H1 (cell line): ENCODE data around the gene PTDSS2. TPM values are rescaled to one million over a fixed set of nuclear protein-coding genes. Genes with fewer than 3 reads are reported as not detected.

Experiments
- CTCF ChIA-PET: fragments of 300-600 bp; sonication (Branson Sonifier 250); formaldehyde crosslinking; loops from one replicate; lab custom pipeline; 2021; ENCODE audit not compliant: partially characterized antibody; lab: Charles Lee
- POLR2A ChIA-PET: fragments of 300-600 bp; sonication (Branson Sonifier 250); formaldehyde crosslinking; loops from one replicate; lab custom pipeline; 2021; ENCODE audit warnings: inconsistent platforms; ENCODE audit not compliant: partially characterized antibody; lab: Charles Lee
- DNase-seq, 2 experiments: peaks; one replicate each; pipeline versions ENCODE4 v3.0.0 to v3.0.0-alpha.2; 2010 to 2022; ENCODE audit warnings: low spot score in 2 of 2, low read depth in 1 of 2, mixed read lengths in 1 of 2
- FAIRE-seq: peaks from 2 replicates; lab custom pipeline; 2011; peaks lifted over from hg19 to GRCh38; lab: Jason Lieb, UNC
- H2AFZ ChIP-seq: 2 replicates; pipeline ENCODE4 v1.8.1; 2012; ENCODE audit warnings: low read length, inconsistent platforms
- H2AK5ac ChIP-seq: 2 replicates; pipeline ENCODE4 v1.6.1; 2013; ENCODE audit warnings: low read depth, low read length
- H2BK120ac ChIP-seq: replicated peaks from 2 replicates; pipeline ENCODE3; 2013; ENCODE audit warnings: low read depth, low read length, inconsistent platforms
- H2BK12ac ChIP-seq: 2 replicates; pipeline ENCODE4 v1.6.1; 2013; ENCODE audit warnings: low read depth, low read length
- H2BK15ac ChIP-seq: 2 replicates; pipeline ENCODE4 v1.6.1; 2013; ENCODE audit warnings: low read length
- H2BK20ac ChIP-seq: 2 replicates; pipeline ENCODE4 v1.6.1; 2013; ENCODE audit warnings: low read length
- H2BK5ac ChIP-seq: 2 replicates; pipeline ENCODE4 v1.6.1; 2013; ENCODE audit warnings: low read depth, low read length
- H3K14ac ChIP-seq: 2 replicates; pipeline ENCODE4 v1.6.1; 2013; ENCODE audit warnings: inconsistent platforms; ENCODE audit not compliant: insufficient read length
- H3K18ac ChIP-seq: 2 replicates; pipeline ENCODE4 v1.6.1; 2013; ENCODE audit warnings: low read length; ENCODE audit errors: extremely low read depth
- H3K23ac ChIP-seq: 2 replicates; pipeline ENCODE4 v1.6.1; 2013; ENCODE audit warnings: inconsistent platforms; ENCODE audit not compliant: insufficient read length
- H3K23me2 ChIP-seq: 2 replicates; pipeline ENCODE4 v1.6.1; 2013; ENCODE audit warnings: low read depth, low read length
- H3K27ac ChIP-seq: 2 replicates; pipeline ENCODE4 v1.6.1; 2011; ENCODE audit warnings: low read depth, low read length, inconsistent platforms
- H3K27me3 ChIP-seq, 4 experiments: replicated peaks in 1 of 4; 1 replicate in 1 of 4; 2 replicates in 3 of 4; pipeline versions ENCODE4 v1.6.1 to v1.8.1; 2011 to 2013; ENCODE audit warnings: low read length in 3 of 4, mild to moderate bottlenecking in 3 of 4, inconsistent platforms in 2 of 4, mixed read lengths in 2 of 4, moderate library complexity in 1 of 4; ENCODE audit not compliant: control insufficient read depth in 3 of 4, insufficient read depth in 3 of 4; ENCODE audit errors: extremely low read depth in 1 of 4
- H3K36me3 ChIP-seq, 4 experiments: 2 replicates each; pipeline versions ENCODE4 v1.6.1 to v1.8.1; 2011 to 2013; ENCODE audit warnings: mild to moderate bottlenecking in 4 of 4, low read length in 3 of 4, moderate library complexity in 2 of 4, control low read depth in 1 of 4, inconsistent platforms in 1 of 4; ENCODE audit not compliant: insufficient read depth in 4 of 4, control insufficient read depth in 2 of 4
- H3K4ac ChIP-seq: replicated peaks from 2 replicates; pipeline ENCODE3; 2013; ENCODE audit warnings: low read length, low read depth, mixed read lengths, inconsistent platforms; ENCODE audit not compliant: insufficient read length
- H3K4me1 ChIP-seq, 4 experiments: replicated peaks in 1 of 4; 1 replicate in 1 of 4; 2 replicates in 3 of 4; pipeline versions ENCODE4 v1.6.1 to v1.8.1; 2011 to 2013; ENCODE audit warnings: low read length in 3 of 4, inconsistent platforms in 2 of 4, mixed read lengths in 1 of 4; ENCODE audit not compliant: insufficient read depth in 4 of 4, control insufficient read depth in 3 of 4
- H3K4me2 ChIP-seq, 2 experiments: 2 replicates each; pipeline versions ENCODE4 v1.6.1 to v1.8.1; 2011 to 2013; ENCODE audit warnings: low read depth in 2 of 2, low read length in 2 of 2, control low read depth in 1 of 2, inconsistent platforms in 1 of 2, mild to moderate bottlenecking in 1 of 2; ENCODE audit not compliant: insufficient read depth in 1 of 2
- H3K4me3 ChIP-seq, 4 experiments: fragments of 200-600, 300-600 bp in 1 of 4; sonication (generic), shearing (Covaris generic), sonication (Bioruptor Twin) in 1 of 4; 2 replicates each; pipeline versions ENCODE4 v1.5.1 to v1.8.1; 2011 to 2016; ENCODE audit warnings: low read length in 4 of 4, low read depth in 3 of 4, control low read depth in 2 of 4, inconsistent platforms in 2 of 4, mild to moderate bottlenecking in 2 of 4, mixed read lengths in 1 of 4, moderate library complexity in 1 of 4; ENCODE audit not compliant: insufficient read depth in 2 of 4; ENCODE audit errors: extremely low read depth in 1 of 4
- H3K56ac ChIP-seq: replicated peaks from 2 replicates; pipeline ENCODE3; 2013; ENCODE audit warnings: low read depth, mild to moderate bottlenecking, mixed read lengths, low read length, inconsistent platforms; ENCODE audit not compliant: insufficient read length
- H3K79me1 ChIP-seq: 2 replicates; pipeline ENCODE4 v1.6.1; 2013; ENCODE audit warnings: low read depth, low read length, control low read depth
- H3K79me2 ChIP-seq, 2 experiments: 2 replicates each; pipeline versions ENCODE4 v1.6.1 to v1.8.1; 2012 to 2013; ENCODE audit warnings: low read length in 2 of 2, mild to moderate bottlenecking in 2 of 2, inconsistent platforms in 1 of 2; ENCODE audit not compliant: insufficient read depth in 2 of 2, control insufficient read depth in 1 of 2
- H3K9ac ChIP-seq, 4 experiments: replicated peaks in 1 of 4; 1 replicate in 1 of 4; 2 replicates in 3 of 4; pipeline versions ENCODE4 v1.6.1 to v1.8.1; 2011 to 2013; ENCODE audit warnings: low read depth in 3 of 4, low read length in 3 of 4, control low read depth in 2 of 4, mild to moderate bottlenecking in 2 of 4, moderate library complexity in 2 of 4, inconsistent platforms in 1 of 4; ENCODE audit errors: extremely low read depth in 1 of 4
- H3K9me3 ChIP-seq, 2 experiments: 2 replicates each; pipeline versions ENCODE4 v1.6.1 to v1.8.1; 2012 to 2013; ENCODE audit warnings: mild to moderate bottlenecking in 2 of 2, moderate library complexity in 2 of 2, control low read depth in 1 of 2, inconsistent platforms in 1 of 2, low read depth in 1 of 2, low read length in 1 of 2, mixed read lengths in 1 of 2; ENCODE audit not compliant: insufficient read depth in 2 of 2
- H4K20me1 ChIP-seq, 2 experiments: replicated peaks in 1 of 2; 2 replicates each; pipeline versions ENCODE3 to v1.8.1; 2011 to 2013; ENCODE audit warnings: inconsistent platforms in 2 of 2, low read length in 2 of 2, mild to moderate bottlenecking in 1 of 2; ENCODE audit not compliant: insufficient read depth in 2 of 2, control insufficient read depth in 1 of 2
- H4K5ac ChIP-seq: 2 replicates; pipeline ENCODE4 v1.6.1; 2013; ENCODE audit warnings: low read length, low read depth, mixed read lengths, inconsistent platforms; ENCODE audit not compliant: insufficient read length
- H4K8ac ChIP-seq: 2 replicates; pipeline ENCODE4 v1.8.0; 2013; ENCODE audit warnings: mild to moderate bottlenecking, moderate library complexity, low read length, inconsistent platforms; ENCODE audit not compliant: insufficient read depth; ENCODE audit errors: extremely low read depth
- H4K91ac ChIP-seq: replicated peaks from 2 replicates; pipeline ENCODE3; 2013; ENCODE audit warnings: low read length, mixed read lengths, inconsistent platforms; ENCODE audit not compliant: insufficient read length
- ASH2L ChIP-seq: fragments of 200-600, 300-600 bp; sonication (generic); IDR thresholded peaks from one replicate; pipeline ENCODE4 v1.7.1; 2017; ENCODE audit warnings: low read length
- BCL11A ChIP-seq, 2 experiments: IDR thresholded peaks; one replicate each; pipeline ENCODE4 v1.6.1; 2011; ENCODE audit warnings: low read depth in 2 of 2, low read length in 2 of 2, mild to moderate bottlenecking in 2 of 2
- BRCA1 ChIP-seq: IDR thresholded peaks from 2 replicates; pipeline ENCODE4 v1.6.1; 2012; ENCODE audit warnings: low read depth, low read length, improper control_type of control experiment
- CBX5 ChIP-seq: fragments of 300-800, 300-1000 bp; sonication (generic); IDR thresholded peaks from 2 replicates; pipeline ENCODE4 v1.7.1; 2016; ENCODE audit warnings: antibody characterized with exemption, low read length, low read depth
- GABPA ChIP-seq: IDR thresholded peaks from 2 replicates; pipeline ENCODE4 v1.6.1; 2011; ENCODE audit warnings: mild to moderate bottlenecking, low read length, moderate library complexity, borderline replicate concordance; ENCODE audit not compliant: insufficient read depth
- SIX5 ChIP-seq: IDR thresholded peaks from 2 replicates; pipeline ENCODE4 v1.6.1; 2011; ENCODE audit warnings: mild to moderate bottlenecking, low read depth, low read length
- TBP ChIP-seq: IDR thresholded peaks from 2 replicates; pipeline ENCODE4 v1.6.1; 2011; ENCODE audit warnings: low read depth, low read length, improper control_type of control experiment
- WGBS, 2 experiments: shearing (Covaris generic) in 1 of 2; methylation state at CpG; one replicate each; pipeline versions ENCODE4 v1.1.6 to v1.1.7; 2013 to 2015; ENCODE audit warnings: low lambda C conversion rate in 2 of 2, mixed read lengths in 2 of 2, inconsistent platforms in 1 of 2, low coverage in 1 of 2, missing lambda C conversion rate in 1 of 2; ENCODE audit not compliant: insufficient replicate concordance in 2 of 2, insufficient coverage in 1 of 2, insufficient read length in 1 of 2; ENCODE audit errors: extremely low coverage in 1 of 2, missing lambda C conversion rate in 1 of 2; 5-methylcytosine and 5-hydroxymethylcytosine counted together
- polyA plus RNA-seq, 7 experiments: library from polyadenylated mRNA; depleted of rRNA in 3 of 7; stranded (reverse) in 5 of 7; unstranded in 2 of 7; fragments of >200 nt in 5 of 7; fragments of 200-250 nt in 2 of 7; gene quantifications; 1 replicate in 5 of 7; 2 replicates in 1 of 7; 4 replicates in 1 of 7; pipeline versions ENCODE4 v1.2.1 to v1.2.3, GENCODE V29; 2011 to 2013; ENCODE audit warnings: missing spikeins in 2 of 7, mixed read lengths in 2 of 7
- total RNA-seq: library from RNA; stranded (reverse); fragmentation: NEBNext Ultra II Directional; extraction: Animal tissue kit (Norgen Biotek cat#: 25700); gene quantifications from 2 replicates; pipeline ENCODE4 v1.2.1, GENCODE V29; 2021

PTDSS2 gene
- total and polyA plus RNA-seq, 2 of the 8 experiments (the other 6 are each of a cell fraction or from before 2014, with no cell fraction given) = 48.7 to 68.2 TPM

DNA sequence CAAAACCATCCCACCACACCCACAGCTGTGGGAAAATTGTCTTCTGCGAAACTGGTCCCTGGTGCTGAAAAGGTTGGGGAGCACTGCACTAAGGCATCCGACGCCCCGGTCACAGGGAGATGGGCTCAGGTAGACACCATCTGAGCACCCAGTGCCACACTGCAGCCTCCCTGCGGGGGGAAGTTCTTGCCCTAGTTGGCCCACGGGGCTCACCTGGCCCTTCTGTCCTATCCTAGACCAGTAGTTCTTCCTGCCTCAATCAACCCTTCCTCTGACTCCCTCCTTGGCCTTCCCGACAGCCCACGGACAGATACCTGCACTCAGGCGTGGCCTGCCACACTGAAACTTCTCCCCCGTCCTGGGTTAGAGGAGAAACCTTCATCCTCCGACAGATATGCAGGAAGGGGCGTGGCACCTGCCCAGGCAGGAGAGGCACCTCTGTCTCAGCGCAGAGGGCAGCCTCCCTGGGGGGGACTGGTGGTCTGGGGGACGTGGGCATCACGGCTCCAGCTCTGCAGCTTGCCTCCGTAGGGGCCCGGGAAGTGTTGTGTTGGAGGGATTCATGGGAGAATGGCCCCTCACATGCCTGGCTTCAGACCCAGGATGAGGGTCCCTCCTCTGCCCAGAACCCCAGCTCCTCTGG is 12.7 kb upstream of the PTDSS2 start:
- Histone ChIP-seq H3K14ac (no peak overlapping the region), H2BK5ac (no peak overlapping the region), H3K18ac (no peak overlapping the region), H3K79me1 (no peaks in the 10 kb centered on the region), H3K56ac (no peak overlapping the region), H2AK5ac (no peak overlapping the region), H2BK15ac (no peak overlapping the region), H4K20me1 (no peaks in the 10 kb centered on the region), H3K79me2 (no peaks in the 10 kb centered on the region), H2BK20ac (no peak overlapping the region), H3K23me2 (peaks cover 2% of the 10 kb centered on the region; the same call in 1 of the 2 replicates), H3K23ac (no peak overlapping the region), H3K27me3 (no peaks in the 10 kb centered on the region), H2AFZ (no peak overlapping the region), H3K4me3 (no peak overlapping the region), H3K27ac (no peak overlapping the region), H3K4me2 (no peak overlapping the region), H4K91ac (no peak overlapping the region), H4K5ac (no peak overlapping the region), H3K4me1 (peaks cover 0 to 11% (median 5%) of the 10 kb centered on the region in 4 experiments; a peak in 5 of 7 replicates), H3K9ac (no peak overlapping the region), H3K4ac (no peak overlapping the region), H3K36me3 (0 out of 8 replicates have a peak, but pooled peaks cover 0 to 2% (median 0%) of the 10 kb centered on the region in 4 experiments), H2BK12ac (no peak overlapping the region), H4K8ac (no peak overlapping the region), H3K9me3 (peaks cover 6 to 10% of the 10 kb centered on the region in 2 experiments; a peak in 3 of 4 replicates), H2BK120ac (no peak overlapping the region)
- no peak for TF ChIP-seq CBX5
- no peak for TF ChIP-seq BCL11A (IDR thresholded peaks at IDR 0.05; ENCODE audit: low read depth in 2 of 2, low read length in 2 of 2)
- TF ChIP-seq SIX5 = no peak
- TF ChIP-seq BRCA1 = no peak
- TF ChIP-seq ASH2L = no peak
- TF ChIP-seq GABPA = no peak
- no peak for TF ChIP-seq TBP
- WGBS, 2 experiments = 86% methylated on average over 17 of the region's 17 CpGs; no CpG with 5 or more reads in 1 of the 2 experiments
- FAIRE-seq (no peak), DNase-seq (no peak)
- POLR2A ChIA-PET = no interaction called here
- CTCF ChIA-PET = interaction anchor here (0.6 to 1.9 kb wide), 3 partner anchors 12 to 82 kb away, joined by 3 to 6 read pairs (median 4); no protein-coding TSS in a partner anchor
